DND-41 (cell line): ENCODE results near the gene DEPDC4.

ENCODE experiments used
- CTCF ChIP-seq: IDR thresholded peaks from 2 replicates; pipeline ENCODE4 v1.5.1; 2012; ENCODE audit warnings: borderline replicate concordance, low read length, moderate library complexity, mild to moderate bottlenecking; ENCODE audit not compliant: poor library complexity, severe bottlenecking; ENCODE audit errors: extremely low read depth
- EZH2 ChIP-seq: IDR thresholded peaks from 3 replicates; pipeline ENCODE4 v1.6.1; 2012; ENCODE audit warnings: borderline replicate concordance, low read depth, mild to moderate bottlenecking, moderate library complexity, low read length, inconsistent platforms; ENCODE audit not compliant: severe bottlenecking

- no peak for TF ChIP-seq CTCF
- TF ChIP-seq EZH2, result no peak
These were observed 29.1 kb upstream of the DEPDC4 start for GRCh38 chr12:100295764-100296555.
